GM13976 (cell line): Measurements from ENCODE around the gene LRP1B.

Experiments
- DNase-seq: peaks from one replicate; pipeline ENCODE4 v3.0.0; 2012; ENCODE audit warnings: low spot score
- CTCF ChIP-seq: IDR thresholded peaks from 2 replicates; pipeline ENCODE4 v1.5.1; 2012; ENCODE audit warnings: borderline replicate concordance, mild to moderate bottlenecking; ENCODE audit not compliant: insufficient read depth; ENCODE audit errors: extremely low read depth, missing control alignments, control extremely low read depth
- in situ Hi-C: fragments of 300-500 bp; cut with MboI; formaldehyde crosslinking; loops from one replicate; pipeline ENCODE4 v1.12.0; 2022; ENCODE audit warnings: low sequenced_read_pairs, mixed read lengths, inconsistent platforms; ENCODE audit not compliant: unreplicated experiment

Gene LRP1B

GRCh38 chr2:141316103-141316502, 814.7 kb downstream of the LRP1B start:
- no peak for TF ChIP-seq CTCF
- in situ Hi-C loops = no loop called here

GRCh38 chr2:141313972-141314371, 816.8 kb downstream of the LRP1B start:
- DNase-seq = no peak
- no peak for TF ChIP-seq CTCF
- in situ Hi-C loops = no loop called here

More at GRCh38 chr2:141316103-141316502, 814.7 kb downstream of the LRP1B start:
- no peak for DNase-seq

- in situ Hi-C loops = no loop called here
- no peak for TF ChIP-seq CTCF
- DNase-seq = no peak
Observed at GRCh38 chr2:141311430-141311829, 819.4 kb downstream of the LRP1B start.

GRCh38 chr2:141306368-141306767, 824.4 kb downstream of the LRP1B start:
- no peak for DNase-seq
- no peak for TF ChIP-seq CTCF
- in situ Hi-C loops = no loop called here

GRCh38 chr2:141301551-141301950, 829.3 kb downstream of the LRP1B start:
- in situ Hi-C loops = no loop called here

GRCh38 chr2:141280037-141280436, 850.8 kb downstream of the LRP1B start:
- no peak for TF ChIP-seq CTCF
- in situ Hi-C loops = no loop called here
- DNase-seq = no peak

More at GRCh38 chr2:141301551-141301950, 829.3 kb downstream of the LRP1B start:
- no peak for TF ChIP-seq CTCF
- no peak for DNase-seq

- TF ChIP-seq CTCF = no peak
- no peak for DNase-seq
- in situ Hi-C loops = no loop called here
Observed at GRCh38 chr2:141271346-141271745, 859.5 kb downstream of the LRP1B start.
